H1 (cell line): ENCODE results near the gene JAM2. TPM values are rescaled to one million over a fixed set of nuclear protein-coding genes. Genes with fewer than 3 reads are reported as not detected.

Experiments used
- CHD7 ChIP-seq: fragments of 300-600 bp; sonication (generic); IDR thresholded peaks from 2 replicates; pipeline ENCODE4 v1.7.1; 2012; ENCODE audit warnings: low read length, moderate library complexity, mild to moderate bottlenecking, inconsistent platforms; ENCODE audit not compliant: insufficient replicate concordance
- polyA plus RNA-seq, 7 experiments: library from polyadenylated mRNA; depleted of rRNA in 3 of 7; stranded (reverse) in 5 of 7; unstranded in 2 of 7; fragments of >200 nt in 5 of 7; fragments of 200-250 nt in 2 of 7; gene quantifications; 1 replicate in 5 of 7; 2 replicates in 1 of 7; 4 replicates in 1 of 7; pipeline versions ENCODE4 v1.2.1 to v1.2.3, GENCODE V29; 2011 to 2013; ENCODE audit warnings: missing spikeins in 2 of 7, mixed read lengths in 2 of 7
- total RNA-seq: library from RNA; stranded (reverse); fragmentation: NEBNext Ultra II Directional; extraction: Animal tissue kit (Norgen Biotek cat#: 25700); gene quantifications from 2 replicates; pipeline ENCODE4 v1.2.1, GENCODE V29; 2021

JAM2 gene
- total and polyA plus RNA-seq, 2 of the 8 experiments (the other 6 are each of a cell fraction or from before 2014, with no cell fraction given) = 4.9 to 9.5 TPM

- no peak for TF ChIP-seq CHD7
- TF ChIP-seq, all 59 proteins: peak for 0
Measured at GRCh38 chr21:25656412-25656811, 17.4 kb downstream of the JAM2 start (continued).
